Effector memory CD8-positive, alpha-beta T cell (primary cell): ENCODE measurements around the gene RETREG2.
A peak's percentile ranks its signal among the peaks of the same experiment; 100 is the strongest.

Experiments used
- ATAC-seq: fragments of 150-1000 bp; cut with Tn5 transposase; replicated peaks from 2 replicates; pipeline ENCODE4 v1.10.0; 2021; ENCODE audit warnings: mild to moderate bottlenecking, moderate library complexity
- DNase-seq, 3 experiments: peaks; one replicate each; pipeline ENCODE4 v3.0.0; 2021
- H3K27ac Mint-ChIP-seq, 2 donors: one replicate each; pipeline ENCODE4 v1.8.0; 2022; ENCODE audit warnings: mild to moderate bottlenecking in 2 of 2, mixed read lengths in 2 of 2, moderate library complexity in 2 of 2
- H3K27me3 Mint-ChIP-seq, 2 donors: one replicate each; pipeline ENCODE4 v1.8.0; 2022; ENCODE audit warnings: mixed read lengths in 2 of 2
- H3K36me3 Mint-ChIP-seq: one replicate; pipeline ENCODE4 v1.8.0; 2022; ENCODE audit warnings: mild to moderate bottlenecking, moderate library complexity, mixed read lengths; ENCODE audit not compliant: insufficient read depth
- H3K4me1 Mint-ChIP-seq, 2 donors: one replicate each; pipeline ENCODE4 v1.8.0; 2022; ENCODE audit warnings: low read depth in 2 of 2, mixed read lengths in 2 of 2
- H3K4me3 Mint-ChIP-seq, 2 donors: one replicate each; pipeline ENCODE4 v1.8.0; 2022; ENCODE audit warnings: mild to moderate bottlenecking in 2 of 2, mixed read lengths in 2 of 2, moderate library complexity in 2 of 2
- H3K9me3 Mint-ChIP-seq, 2 donors: one replicate each; pipeline ENCODE4 v1.8.0; 2022; ENCODE audit warnings: mixed read lengths in 2 of 2

RETREG2 gene

GRCh38 chr2:219218217-219218731 is 40.2 kb downstream of the RETREG2 start:
- Mint-ChIP-seq H3K36me3 (peaks cover 46% of the 10 kb centered on the region), H3K27me3 (no peaks in the 10 kb centered on the region), H3K4me1 (peaks cover 8 to 13% of the 10 kb centered on the region in 2 donors), H3K4me3 (peak overlapping the region; percentile 83 to 87), H3K27ac (peak overlapping the region; percentile 35 to 90), H3K9me3 (no peaks in the 10 kb centered on the region)
- ATAC-seq = peak; percentile 46
- DNase-seq = peak in 2 of 3 experiments; percentile 17 to 28

- peaks cover 53% of the 10 kb centered on the region for H3K36me3 Mint-ChIP-seq
- ATAC-seq (peak; percentile 84), DNase-seq (peak; percentile 69 to 76 (median 74))
- peak within 1 kb of the TSS; percentile 35 to 90 for H3K27ac Mint-ChIP-seq
- peaks cover 8 to 15% of the 10 kb centered on the region in 2 donors for H3K4me1 Mint-ChIP-seq
- H3K27me3 Mint-ChIP-seq = no peaks in the 10 kb centered on the region
- H3K4me3 Mint-ChIP-seq = peak within 1 kb of the TSS; percentile 83 to 87
- H3K9me3 Mint-ChIP-seq = no peaks in the 10 kb centered on the region
These were observed 40.9 kb downstream of the RETREG2 start, which contains the start of gene ABCB6 for GRCh38 chr2:219218732-219219701. ABCB6 (minus strand) TSS chr2:219218958; CDS start chr2:219218673, 285 bp downstream.

- Mint-ChIP-seq H3K36me3 (peaks cover 63% of the 10 kb centered on the region), H3K27me3 (no peaks in the 10 kb centered on the region), H3K27ac (peak overlapping the region in 1 of 2 donors; percentile 36), H3K4me1 (peaks cover 8 to 18% of the 10 kb centered on the region in 2 donors), H3K9me3 (no peaks in the 10 kb centered on the region), H3K4me3 (peak overlapping the region in 1 of 2 donors; percentile 87)
- DNase-seq = no peak
- ATAC-seq = no peak
These were observed 41.9 kb downstream of the RETREG2 start for GRCh38 chr2:219219784-219220532.

- peaks cover 13 to 18% of the 10 kb centered on the region in 2 donors for H3K4me1 Mint-ChIP-seq
- no peak overlapping the region for H3K4me3 Mint-ChIP-seq
- no peaks in the 10 kb centered on the region for H3K9me3 Mint-ChIP-seq
- no peak for ATAC-seq
- H3K36me3 Mint-ChIP-seq = peaks cover 70% of the 10 kb centered on the region
- peak overlapping the region in 1 of 2 donors; percentile 36 for H3K27ac Mint-ChIP-seq
- no peaks in the 10 kb centered on the region for H3K27me3 Mint-ChIP-seq
- no peak for DNase-seq
These were observed 42.8 kb downstream of the RETREG2 start for GRCh38 chr2:219220652-219221402.

- H3K9me3 Mint-ChIP-seq = no peaks in the 10 kb centered on the region
- DNase-seq (no peak), ATAC-seq (no peak)
- H3K27me3 Mint-ChIP-seq = no peaks in the 10 kb centered on the region
- peak overlapping the region in 1 of 2 donors; percentile 36 for H3K27ac Mint-ChIP-seq
- H3K4me3 Mint-ChIP-seq = no peak overlapping the region
- H3K4me1 Mint-ChIP-seq = peaks cover 17 to 23% of the 10 kb centered on the region in 2 donors
- H3K36me3 Mint-ChIP-seq = peaks cover 74% of the 10 kb centered on the region
These were observed 44.0 kb downstream of the RETREG2 start for GRCh38 chr2:219221957-219222518.

GRCh38 chr2:219223831-219224610 is 45.9 kb downstream of the RETREG2 start:
- DNase-seq (no peak), ATAC-seq (no peak)
- Mint-ChIP-seq H3K27ac (peak overlapping the region in 1 of 2 donors; percentile 75), H3K9me3 (no peaks in the 10 kb centered on the region), H3K36me3 (peaks cover 62% of the 10 kb centered on the region), H3K4me3 (no peak overlapping the region), H3K27me3 (no peaks in the 10 kb centered on the region), H3K4me1 (peaks cover 24 to 32% of the 10 kb centered on the region in 2 donors)

- Mint-ChIP-seq H3K4me3 (no peak overlapping the region), H3K27me3 (no peaks in the 10 kb centered on the region), H3K36me3 (peaks cover 62% of the 10 kb centered on the region), H3K27ac (no peak overlapping the region), H3K4me1 (peaks cover 32 to 39% of the 10 kb centered on the region in 2 donors), H3K9me3 (no peaks in the 10 kb centered on the region)
- ATAC-seq (no peak), DNase-seq (no peak)
These were observed 47.3 kb downstream of the RETREG2 start for GRCh38 chr2:219225350-219225749.

- DNase-seq = no peak
- Mint-ChIP-seq H3K4me1 (peaks cover 39 to 47% of the 10 kb centered on the region in 2 donors), H3K9me3 (no peaks in the 10 kb centered on the region), H3K27ac (peak overlapping the region; percentile 58 to 97), H3K4me3 (peak overlapping the region; percentile 98 to 99), H3K27me3 (no peaks in the 10 kb centered on the region), H3K36me3 (peaks cover 46% of the 10 kb centered on the region)
- ATAC-seq = no peak
These were observed 50.2 kb downstream of the RETREG2 start for GRCh38 chr2:219228041-219228910.

- peaks cover 46% of the 10 kb centered on the region for H3K36me3 Mint-ChIP-seq
- H3K9me3 Mint-ChIP-seq = no peaks in the 10 kb centered on the region
- H3K4me1 Mint-ChIP-seq = peaks cover 42 to 47% of the 10 kb centered on the region in 2 donors
- H3K27me3 Mint-ChIP-seq = no peaks in the 10 kb centered on the region
- H3K27ac Mint-ChIP-seq = peak overlapping the region; percentile 96 to 97
- no peak for ATAC-seq
- peak in 1 of 3 experiments; percentile 17 for DNase-seq
- peak overlapping the region; percentile 98 to 99 for H3K4me3 Mint-ChIP-seq
These were observed 50.8 kb downstream of the RETREG2 start for GRCh38 chr2:219228911-219229304.

- Mint-ChIP-seq H3K4me1 (peaks cover 43 to 47% of the 10 kb centered on the region in 2 donors), H3K36me3 (peaks cover 46% of the 10 kb centered on the region), H3K4me3 (peak within 1 kb of the TSS; percentile 98 to 99), H3K27ac (peak within 1 kb of the TSS; percentile 96 to 97), H3K27me3 (no peaks in the 10 kb centered on the region), H3K9me3 (no peaks in the 10 kb centered on the region)
- DNase-seq (peak; percentile 97 to 98 (median 97)), ATAC-seq (peak; percentile 94)
These were observed 51.4 kb downstream of the RETREG2 start, which contains the start of the genes ANKZF1 and ATG9A for GRCh38 chr2:219229305-219230058. ANKZF1 (plus strand) TSS chr2:219229806; CDS start chr2:219230258, 452 bp downstream. ATG9A (minus strand) TSS chr2:219229636; CDS start chr2:219228024, 1,612 bp downstream.
